WTC11 (cell line): ENCODE data around the gene BPHL. TPM values are rescaled to one million over a fixed set of nuclear protein-coding genes. Genes with fewer than 3 reads are reported as not detected.
A peak's percentile ranks its signal among the peaks of the same experiment; 100 is the strongest.
"Not testable (repeated sequence)": the region's sequence is repeated elsewhere in the genome, so short reads cannot be mapped to it uniquely, and the experiment has no call there.

Source experiments
- ATAC-seq: fragments of 200-7000 bp; cut with Tn5 transposase; 2 replicates; pipeline ENCODE4 v1.10.0; 2021; ENCODE audit warnings: mild to moderate bottlenecking, moderate library complexity
- CTCF ChIA-PET: fragments of 300-600 bp; sonication (Branson Sonifier 250); formaldehyde crosslinking; loops from one replicate; lab custom pipeline; 2021; ENCODE audit warnings: antibody characterized with exemption; lab: Charles Lee
- POLR2A ChIA-PET: fragments of 350-600 bp; sonication (Branson Sonifier 250); formaldehyde crosslinking; loops from one replicate; lab custom pipeline; 2021; ENCODE audit warnings: antibody characterized with exemption; lab: Charles Lee
- DNase-seq: peaks from one replicate; pipeline ENCODE4 v3.0.0; 2021; ENCODE audit warnings: low spot score
- H3K27ac Mint-ChIP-seq: 2 replicates; pipeline ENCODE4 v1.8.0; 2021; ENCODE audit warnings: mixed read lengths
- H3K27me3 Mint-ChIP-seq: 2 replicates; pipeline ENCODE4 v1.8.0; 2021; ENCODE audit warnings: low read depth, mild to moderate bottlenecking, moderate library complexity, mixed read lengths
- H3K36me3 Mint-ChIP-seq: 2 replicates; pipeline ENCODE4 v1.8.0; 2021; ENCODE audit warnings: mixed read lengths
- H3K4me1 Mint-ChIP-seq: 2 replicates; pipeline ENCODE4 v1.8.0; 2022; ENCODE audit warnings: mixed read lengths
- H3K4me3 Mint-ChIP-seq: 2 replicates; pipeline ENCODE4 v1.8.0; 2021; ENCODE audit warnings: mild to moderate bottlenecking, moderate library complexity, mixed read lengths
- H3K9me3 Mint-ChIP-seq: 2 replicates; pipeline ENCODE4 v1.8.0; 2021; ENCODE audit warnings: mixed read lengths
- CBFB ChIP-seq: sonication (generic); formaldehyde crosslinking; IDR thresholded peaks from 2 replicates; pipeline ENCODE4 v1.8.1; 2022; ENCODE audit warnings: mild to moderate bottlenecking, low read depth, missing genetic modification reagents
- GABPB1 ChIP-seq: sonication (generic); formaldehyde crosslinking; IDR thresholded peaks from 2 replicates; pipeline ENCODE4 v1.8.1; 2023; ENCODE audit warnings: mild to moderate bottlenecking, missing genetic modification reagents
- JAZF1 ChIP-seq: fragments of 250-450 bp; sonication (Bioruptor Pico); IDR thresholded peaks from 2 replicates; pipeline ENCODE4 v1.9.0; 2021; ENCODE audit warnings: moderate library complexity, mild to moderate bottlenecking, inconsistent platforms
- NFYB ChIP-seq: sonication (generic); formaldehyde crosslinking; conservative IDR thresholded peaks from 2 replicates; pipeline ENCODE4 v1.8.0; 2022; ENCODE audit warnings: low read depth, missing genetic modification reagents
- OVOL2 ChIP-seq: fragments of 250-450 bp; sonication (Bioruptor Pico); IDR thresholded peaks from 2 replicates; pipeline ENCODE4 v1.9.0; 2021; ENCODE audit warnings: mild to moderate bottlenecking, borderline replicate concordance
- SMAD3 ChIP-seq: sonication (generic); formaldehyde crosslinking; IDR thresholded peaks from 2 replicates; pipeline ENCODE4 v1.8.0; 2022; ENCODE audit warnings: missing genetic modification reagents, mild to moderate bottlenecking, borderline replicate concordance
- TEAD1 ChIP-seq: sonication (generic); formaldehyde crosslinking; IDR thresholded peaks from 2 replicates; pipeline ENCODE4 v1.8.0; 2022; ENCODE audit warnings: mild to moderate bottlenecking, missing genetic modification reagents
- ZNF121 ChIP-seq: sonication (generic); formaldehyde crosslinking; IDR thresholded peaks from 2 replicates; pipeline ENCODE4 v1.8.0; 2023; ENCODE audit warnings: missing genetic modification reagents
- ZNF219 ChIP-seq: sonication (generic); formaldehyde crosslinking; IDR thresholded peaks from 2 replicates; pipeline ENCODE4 v1.8.0; 2023; ENCODE audit warnings: missing genetic modification reagents, mild to moderate bottlenecking, borderline replicate concordance
- ZNF423 ChIP-seq: fragments of 250-450 bp; sonication (Bioruptor Pico); IDR thresholded peaks from 2 replicates; pipeline ENCODE4 v2.1.2; 2022; ENCODE audit warnings: mild to moderate bottlenecking, moderate library complexity
- total RNA-seq: library from RNA; stranded (reverse); gene quantifications from 3 replicates; pipeline ENCODE4 v1.2.3, GENCODE V29; 2021
- TF ChIP-seq, protein P1 (sequence below): sonication (generic); formaldehyde crosslinking; IDR thresholded peaks from 2 replicates; pipeline ENCODE4 v1.8.1; 2022; ENCODE audit warnings: mild to moderate bottlenecking, moderate library complexity, missing genetic modification reagents
- TF ChIP-seq, protein P2 (sequence below): fragments of 250-450 bp; sonication (Bioruptor Pico); IDR thresholded peaks from 2 replicates; pipeline ENCODE4 v1.9.0; 2021; ENCODE audit warnings: mild to moderate bottlenecking
- TF ChIP-seq, protein P3 (sequence below): sonication (generic); formaldehyde crosslinking; IDR thresholded peaks from 2 replicates; pipeline ENCODE4 v1.8.1; 2022; ENCODE audit warnings: mild to moderate bottlenecking, missing genetic modification reagents, moderate library complexity, borderline replicate concordance
- TF ChIP-seq, protein P4 (sequence below): sonication (generic); formaldehyde crosslinking; IDR thresholded peaks from 2 replicates; pipeline ENCODE4 v1.8.0; 2022; ENCODE audit warnings: mild to moderate bottlenecking, missing genetic modification reagents

BPHL gene
- total RNA-seq, 1 experiment from 2014 or later: 29.7 TPM

DNA sequence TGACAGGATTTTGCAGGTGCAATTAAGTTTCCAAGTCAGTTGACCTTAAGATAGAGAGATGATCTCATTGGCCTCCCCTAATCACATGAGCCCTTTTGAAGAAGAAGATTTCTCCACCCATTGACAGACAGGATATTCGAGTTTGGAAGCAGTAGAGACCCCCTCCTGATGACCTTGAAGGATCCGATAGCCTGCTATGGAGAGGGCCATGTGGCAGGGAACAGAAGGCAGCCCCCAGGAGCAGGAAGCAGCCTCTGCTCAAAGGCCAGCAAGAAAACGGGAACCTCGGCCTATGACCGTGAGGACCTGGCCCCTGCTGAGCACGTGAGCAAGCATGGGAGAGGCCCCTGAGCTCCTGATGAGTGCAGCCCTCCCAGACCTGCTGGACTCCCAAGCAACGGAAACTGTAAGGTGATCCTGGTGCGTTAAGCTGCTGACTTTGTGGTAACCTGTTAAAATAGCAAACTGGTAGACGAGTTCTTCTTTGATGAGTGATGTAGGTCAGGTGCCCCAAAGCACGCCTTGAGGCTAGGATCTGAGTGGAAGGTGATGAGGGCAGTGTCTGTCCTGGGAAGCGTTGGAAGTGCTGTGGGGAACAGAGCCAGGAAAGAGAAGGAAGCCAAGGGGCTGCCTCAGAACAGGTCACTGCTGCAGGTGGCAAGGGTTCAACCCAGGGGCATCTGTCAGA, 57.3 kb downstream of the BPHL start (continued):
- TF ChIP-seq ZNF423 (CRISPR knock-in tag) (no peak), GABPB1 (CRISPR knock-in tag) (no peak)
- TF ChIP-seq, protein P1, sequence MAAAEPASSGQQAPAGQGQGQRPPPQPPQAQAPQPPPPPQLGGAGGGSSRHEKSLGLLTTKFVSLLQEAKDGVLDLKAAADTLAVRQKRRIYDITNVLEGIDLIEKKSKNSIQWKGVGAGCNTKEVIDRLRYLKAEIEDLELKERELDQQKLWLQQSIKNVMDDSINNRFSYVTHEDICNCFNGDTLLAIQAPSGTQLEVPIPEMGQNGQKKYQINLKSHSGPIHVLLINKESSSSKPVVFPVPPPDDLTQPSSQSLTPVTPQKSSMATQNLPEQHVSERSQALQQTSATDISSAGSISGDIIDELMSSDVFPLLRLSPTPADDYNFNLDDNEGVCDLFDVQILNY (CRISPR knock-in tag): no peak

DNA sequence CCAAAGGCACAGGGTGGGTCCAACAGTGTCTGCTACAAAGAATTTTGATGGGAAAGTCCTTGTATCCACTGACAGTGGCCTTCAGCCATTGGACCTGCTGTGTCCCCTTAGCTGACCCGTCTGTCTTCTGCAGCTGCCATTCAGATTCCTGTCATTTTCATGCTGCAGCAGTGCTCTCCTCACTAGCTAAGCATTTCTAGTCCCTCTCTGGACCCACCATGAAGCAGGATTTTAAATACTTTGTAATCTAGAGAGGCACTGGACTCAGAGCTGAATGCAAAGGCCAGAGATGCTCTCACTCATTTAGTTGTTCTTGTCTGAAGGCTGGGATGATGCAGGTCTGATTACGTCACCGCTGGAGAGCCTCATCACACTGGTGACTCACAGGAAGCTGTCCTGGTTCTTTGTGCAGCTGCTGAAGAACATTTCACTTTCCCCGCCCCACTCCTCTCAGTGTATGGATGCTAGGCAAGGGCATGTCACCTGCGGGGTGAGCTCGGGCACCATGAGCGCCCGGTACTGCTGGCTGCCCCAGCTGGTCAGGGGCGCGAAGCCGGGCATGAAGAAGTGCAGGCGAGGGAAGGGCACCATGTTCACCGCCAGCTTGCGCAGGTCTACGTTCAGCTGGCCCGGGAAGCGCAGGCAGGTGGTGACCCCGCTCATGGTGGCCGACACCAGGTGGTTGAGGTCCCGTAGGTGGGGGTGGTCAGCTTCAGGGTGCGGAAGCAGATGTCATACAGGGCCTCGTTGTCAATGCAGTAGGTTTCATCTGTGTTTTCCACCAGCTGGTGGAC, 58.2 kb downstream of the BPHL start:
- no peaks in the 10 kb centered on the region for H3K36me3 Mint-ChIP-seq

DNA sequence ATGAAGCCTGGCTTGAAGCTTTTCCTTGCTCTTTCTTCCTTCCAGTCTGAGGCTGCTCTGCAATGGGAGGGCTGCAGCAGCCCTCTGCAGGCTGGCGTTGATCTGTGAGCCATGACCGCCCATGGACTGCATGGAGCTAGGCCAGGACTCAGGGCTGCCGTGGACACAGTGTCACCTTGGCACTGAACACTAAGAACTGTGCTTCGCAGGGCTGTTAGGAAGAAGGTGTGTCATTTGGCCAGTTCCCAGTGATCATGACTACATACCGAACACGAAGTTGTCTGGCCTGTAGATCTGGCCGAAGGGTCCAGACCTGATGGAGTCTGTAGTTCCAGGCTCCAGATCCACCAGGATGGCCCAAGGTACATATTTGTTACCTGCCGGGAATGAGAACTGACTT, 60.2 kb downstream of the BPHL start:
- H3K4me1 Mint-ChIP-seq: peaks cover 30% of the 10 kb centered on the region
- H3K9me3 Mint-ChIP-seq, ATAC-seq, H3K4me3 Mint-ChIP-seq, H3K27me3 Mint-ChIP-seq, DNase-seq, H3K36me3 Mint-ChIP-seq, CTCF ChIA-PET, H3K27ac Mint-ChIP-seq, POLR2A ChIA-PET: not testable (repeated sequence)

More for the DNA sequence above, 58.2 kb downstream of the BPHL start:
- ATAC-seq (no peak), DNase-seq (no peak)
- H3K4me1 Mint-ChIP-seq: peaks cover 43% of the 10 kb centered on the region
- no peaks in the 10 kb centered on the region; the same call in 1 of the 2 replicates for H3K27me3 Mint-ChIP-seq
- no peak overlapping the region for H3K27ac Mint-ChIP-seq
- H3K4me3 Mint-ChIP-seq: no peak overlapping the region
- peaks cover 4% of the 10 kb centered on the region; the same call in 1 of the 2 replicates for H3K9me3 Mint-ChIP-seq
- POLR2A ChIA-PET: no interaction called here
- TF ChIP-seq ZNF121: no peak
- peak; percentile 56; the same call in 1 of the 2 replicates for TF ChIP-seq GABPB1 (CRISPR knock-in tag)
- CTCF ChIA-PET: interaction anchor here (1.2 kb wide), 1 partner anchor 18 kb away, joined by 3 read pairs; no protein-coding TSS in a partner anchor

DNA sequence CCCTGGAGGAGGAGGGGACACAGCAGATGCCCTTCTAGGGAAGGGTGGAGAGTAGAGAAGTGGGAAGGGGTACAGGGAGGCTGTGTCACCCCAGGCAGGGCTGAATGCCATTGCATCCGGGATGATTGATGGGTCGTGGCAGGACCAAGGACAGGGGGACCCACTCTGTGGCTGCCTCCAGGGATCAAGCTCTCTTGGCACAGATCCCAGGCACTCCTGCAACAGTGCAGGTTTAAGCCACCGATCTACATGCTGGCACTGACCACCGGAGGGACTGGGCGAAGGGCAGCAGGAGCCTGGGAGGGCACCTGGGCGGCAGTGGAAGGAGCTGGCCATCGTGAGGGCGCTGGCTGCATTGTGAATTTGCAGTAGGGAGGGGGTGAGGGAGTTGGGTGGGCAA, 61.4 kb downstream of the BPHL start:
- CTCF ChIA-PET, H3K9me3 Mint-ChIP-seq, DNase-seq, H3K36me3 Mint-ChIP-seq, H3K27me3 Mint-ChIP-seq, H3K27ac Mint-ChIP-seq, POLR2A ChIA-PET: not testable (repeated sequence)
- ATAC-seq: 0 out of 2 replicates have a peak, but pooled peaks have one; percentile 48
- Mint-ChIP-seq H3K4me1 (peaks cover 26% of the 10 kb centered on the region), H3K4me3 (peak overlapping the region; percentile 68)

DNA sequence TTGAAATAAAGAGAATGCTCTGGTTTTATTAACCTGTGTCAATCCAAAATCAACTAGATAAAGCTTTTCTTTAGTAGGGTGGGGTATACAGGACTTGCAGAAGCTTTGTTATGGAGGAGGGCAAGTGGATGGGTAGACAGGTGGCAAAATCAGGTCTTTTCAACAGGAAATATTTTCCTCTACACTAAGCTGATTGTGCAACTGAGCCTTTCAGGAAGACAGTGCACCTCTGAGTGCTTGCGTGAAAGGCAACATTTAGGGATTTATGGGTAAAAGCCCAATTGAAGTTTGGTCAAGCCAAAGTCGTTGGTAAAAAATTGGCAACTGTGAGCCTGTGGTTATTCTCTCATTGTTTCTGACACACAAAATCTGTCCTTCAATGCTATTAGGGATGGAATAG, 62.6 kb downstream of the BPHL start:
- no peak for DNase-seq
- ATAC-seq: no peak
- H3K36me3 Mint-ChIP-seq: no peaks in the 10 kb centered on the region
- peaks cover 14% of the 10 kb centered on the region for H3K4me1 Mint-ChIP-seq
- H3K27ac Mint-ChIP-seq: no peak overlapping the region
- H3K4me3 Mint-ChIP-seq: no peak overlapping the region
- CTCF ChIA-PET: no interaction called here
- POLR2A ChIA-PET: no interaction called here
- no peaks in the 10 kb centered on the region for H3K9me3 Mint-ChIP-seq
- H3K27me3 Mint-ChIP-seq: no peaks in the 10 kb centered on the region; the same call in 1 of the 2 replicates
- TF ChIP-seq NFYB (CRISPR knock-in tag): no peak
- TF ChIP-seq, protein P2, sequence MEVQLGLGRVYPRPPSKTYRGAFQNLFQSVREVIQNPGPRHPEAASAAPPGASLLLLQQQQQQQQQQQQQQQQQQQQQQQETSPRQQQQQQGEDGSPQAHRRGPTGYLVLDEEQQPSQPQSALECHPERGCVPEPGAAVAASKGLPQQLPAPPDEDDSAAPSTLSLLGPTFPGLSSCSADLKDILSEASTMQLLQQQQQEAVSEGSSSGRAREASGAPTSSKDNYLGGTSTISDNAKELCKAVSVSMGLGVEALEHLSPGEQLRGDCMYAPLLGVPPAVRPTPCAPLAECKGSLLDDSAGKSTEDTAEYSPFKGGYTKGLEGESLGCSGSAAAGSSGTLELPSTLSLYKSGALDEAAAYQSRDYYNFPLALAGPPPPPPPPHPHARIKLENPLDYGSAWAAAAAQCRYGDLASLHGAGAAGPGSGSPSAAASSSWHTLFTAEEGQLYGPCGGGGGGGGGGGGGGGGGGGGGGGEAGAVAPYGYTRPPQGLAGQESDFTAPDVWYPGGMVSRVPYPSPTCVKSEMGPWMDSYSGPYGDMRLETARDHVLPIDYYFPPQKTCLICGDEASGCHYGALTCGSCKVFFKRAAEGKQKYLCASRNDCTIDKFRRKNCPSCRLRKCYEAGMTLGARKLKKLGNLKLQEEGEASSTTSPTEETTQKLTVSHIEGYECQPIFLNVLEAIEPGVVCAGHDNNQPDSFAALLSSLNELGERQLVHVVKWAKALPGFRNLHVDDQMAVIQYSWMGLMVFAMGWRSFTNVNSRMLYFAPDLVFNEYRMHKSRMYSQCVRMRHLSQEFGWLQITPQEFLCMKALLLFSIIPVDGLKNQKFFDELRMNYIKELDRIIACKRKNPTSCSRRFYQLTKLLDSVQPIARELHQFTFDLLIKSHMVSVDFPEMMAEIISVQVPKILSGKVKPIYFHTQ (CRISPR knock-in tag): no peak
- no peak for TF ChIP-seq ZNF219 (CRISPR knock-in tag)
- TF ChIP-seq OVOL2 (CRISPR knock-in tag): no peak
- TF ChIP-seq JAZF1 (CRISPR knock-in tag): no peak
- no peak for TF ChIP-seq SMAD3 (CRISPR knock-in tag)
- TF ChIP-seq, protein P3, sequence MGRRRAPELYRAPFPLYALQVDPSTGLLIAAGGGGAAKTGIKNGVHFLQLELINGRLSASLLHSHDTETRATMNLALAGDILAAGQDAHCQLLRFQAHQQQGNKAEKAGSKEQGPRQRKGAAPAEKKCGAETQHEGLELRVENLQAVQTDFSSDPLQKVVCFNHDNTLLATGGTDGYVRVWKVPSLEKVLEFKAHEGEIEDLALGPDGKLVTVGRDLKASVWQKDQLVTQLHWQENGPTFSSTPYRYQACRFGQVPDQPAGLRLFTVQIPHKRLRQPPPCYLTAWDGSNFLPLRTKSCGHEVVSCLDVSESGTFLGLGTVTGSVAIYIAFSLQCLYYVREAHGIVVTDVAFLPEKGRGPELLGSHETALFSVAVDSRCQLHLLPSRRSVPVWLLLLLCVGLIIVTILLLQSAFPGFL: no peak
- TF ChIP-seq TEAD1 (CRISPR knock-in tag): no peak
- TF ChIP-seq CBFB (CRISPR knock-in tag): no peak
- TF ChIP-seq, protein P4, sequence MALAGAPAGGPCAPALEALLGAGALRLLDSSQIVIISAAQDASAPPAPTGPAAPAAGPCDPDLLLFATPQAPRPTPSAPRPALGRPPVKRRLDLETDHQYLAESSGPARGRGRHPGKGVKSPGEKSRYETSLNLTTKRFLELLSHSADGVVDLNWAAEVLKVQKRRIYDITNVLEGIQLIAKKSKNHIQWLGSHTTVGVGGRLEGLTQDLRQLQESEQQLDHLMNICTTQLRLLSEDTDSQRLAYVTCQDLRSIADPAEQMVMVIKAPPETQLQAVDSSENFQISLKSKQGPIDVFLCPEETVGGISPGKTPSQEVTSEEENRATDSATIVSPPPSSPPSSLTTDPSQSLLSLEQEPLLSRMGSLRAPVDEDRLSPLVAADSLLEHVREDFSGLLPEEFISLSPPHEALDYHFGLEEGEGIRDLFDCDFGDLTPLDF (CRISPR knock-in tag): no peak
